Right renal pelvis (tissue), 4 donors: ENCODE data around the gene EIF3F. TPM values are rescaled to one million over a fixed set of nuclear protein-coding genes. Genes with fewer than 3 reads are reported as not detected.
"Not testable (repeated sequence)": the region's sequence is repeated elsewhere in the genome, so short reads cannot be mapped to it uniquely, and the experiment has no call there.

Experiments
- DNase-seq, 4 donors: peaks; one replicate each; pipeline ENCODE4 v3.0.0-alpha.2; 2013; ENCODE audit warnings: low read depth in 4 of 4, low spot score in 3 of 4, missing footprints in 1 of 4
- polyA plus RNA-seq, 4 donors: library from polyadenylated mRNA; unstranded; fragments of 120-200 nt; gene quantifications; one replicate each; pipeline ENCODE4 v1.2.1, GENCODE V29; 2013; ENCODE audit not compliant: insufficient read length in 4 of 4

EIF3F gene
- polyA plus RNA-seq, 4 donors: 314 to 357 (median 332) TPM

GRCh38 chr11:7983832-7984590 lies 3.1 kb upstream of the EIF3F start:
- no peak for DNase-seq

- not testable (repeated sequence) for DNase-seq
These were observed 385 bp downstream of the EIF3F start for GRCh38 chr11:7987560-7987883.

GRCh38 chr11:7994581-7995278 lies 7.6 kb downstream of the EIF3F start:
- DNase-seq: no peak

- no peak for DNase-seq
These were observed 12.7 kb downstream of the EIF3F start for GRCh38 chr11:7999795-8000194.

- no peak for DNase-seq
These were observed 13.3 kb downstream of the EIF3F start for GRCh38 chr11:8000390-8000789.

- no peak for DNase-seq
These were observed 15.5 kb downstream of the EIF3F start for GRCh38 chr11:8002676-8003075.

GRCh38 chr11:8003187-8003586 lies 16.1 kb downstream of the EIF3F start:
- DNase-seq: no peak

- no peak for DNase-seq
These were observed 16.9 kb downstream of the EIF3F start for GRCh38 chr11:8004008-8004407.

GRCh38 chr11:8005556-8005955 lies 18.4 kb downstream of the EIF3F start:
- DNase-seq: no peak

- peak; percentile 51 to 61 (median 54) for DNase-seq
These were observed 19.3 kb downstream of the EIF3F start for GRCh38 chr11:8006349-8006977.

GRCh38 chr11:8008212-8008611 lies 21.1 kb downstream of the EIF3F start:
- DNase-seq: no peak

GRCh38 chr11:8009856-8010255 lies 22.7 kb downstream of the EIF3F start:
- no peak for DNase-seq

- no peak for DNase-seq
These were observed 24.2 kb downstream of the EIF3F start for GRCh38 chr11:8011371-8011770.

GRCh38 chr11:8011981-8012444 lies 24.9 kb downstream of the EIF3F start:
- DNase-seq: no peak

- no peak for DNase-seq
These were observed 26.7 kb downstream of the EIF3F start for GRCh38 chr11:8013833-8014232.

GRCh38 chr11:8015753-8016239 lies 28.7 kb downstream of the EIF3F start:
- DNase-seq: no peak

GRCh38 chr11:8016440-8016839 lies 29.3 kb downstream of the EIF3F start:
- DNase-seq: no peak

- DNase-seq: no peak
These were observed 29.9 kb downstream of the EIF3F start for GRCh38 chr11:8017071-8017470.

- no peak for DNase-seq
These were observed 30.9 kb downstream of the EIF3F start for GRCh38 chr11:8017894-8018483.

GRCh38 chr11:8018484-8019313 lies 31.6 kb downstream of the EIF3F start:
- DNase-seq: peak; percentile 47 to 72 (median 50)
